ENCODE results near the gene PLPP1.
"Not testable (repeated sequence)": the region's sequence is repeated elsewhere in the genome, so short reads cannot be mapped to it uniquely, and the experiment has no call there.

PLPP1 gene

DNA sequence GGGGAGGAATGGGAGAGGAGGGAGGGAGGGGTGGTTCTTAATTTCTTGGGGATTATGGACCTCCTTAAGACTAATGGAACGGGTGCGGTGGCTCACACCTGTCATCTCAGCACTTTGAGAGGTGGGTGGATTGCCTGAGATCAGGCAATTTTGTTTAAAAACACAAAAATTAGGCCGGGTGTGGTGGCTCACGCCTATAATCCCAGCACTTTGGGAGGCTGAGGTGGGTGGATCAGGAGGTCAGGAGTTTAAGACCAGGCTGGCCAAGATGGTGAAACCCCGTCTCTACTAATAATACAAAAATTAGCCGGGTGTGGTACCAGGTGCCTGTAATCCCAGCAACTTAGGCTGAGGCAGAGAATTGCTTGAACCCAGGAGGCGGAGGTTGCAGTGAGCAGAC is 30.8 kb downstream of the PLPP1 start:
- DNase-seq (ENCODE audit: low spot score) = not testable (repeated sequence)

DNA sequence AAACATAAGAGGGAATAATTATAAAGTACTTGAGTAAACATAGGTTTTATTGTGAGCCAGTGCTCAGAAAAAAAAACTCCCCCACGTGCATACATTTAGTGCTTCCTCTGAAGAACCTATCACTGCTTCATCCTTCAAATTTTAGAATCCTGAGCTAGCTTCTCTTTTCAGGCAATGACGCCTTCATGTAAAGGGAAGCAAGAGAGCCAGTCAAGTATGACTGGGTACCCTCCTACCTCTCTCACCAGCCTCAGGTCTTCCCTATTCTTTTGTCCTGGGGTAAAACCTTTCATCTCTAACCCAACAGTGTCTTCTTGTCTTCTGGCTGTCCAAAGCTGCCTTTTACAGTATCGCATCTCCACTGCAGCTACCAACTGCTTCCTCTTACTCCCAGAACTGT is 32.0 kb downstream of the PLPP1 start:
- no peak for DNase-seq (ENCODE audit: low spot score)

DNA sequence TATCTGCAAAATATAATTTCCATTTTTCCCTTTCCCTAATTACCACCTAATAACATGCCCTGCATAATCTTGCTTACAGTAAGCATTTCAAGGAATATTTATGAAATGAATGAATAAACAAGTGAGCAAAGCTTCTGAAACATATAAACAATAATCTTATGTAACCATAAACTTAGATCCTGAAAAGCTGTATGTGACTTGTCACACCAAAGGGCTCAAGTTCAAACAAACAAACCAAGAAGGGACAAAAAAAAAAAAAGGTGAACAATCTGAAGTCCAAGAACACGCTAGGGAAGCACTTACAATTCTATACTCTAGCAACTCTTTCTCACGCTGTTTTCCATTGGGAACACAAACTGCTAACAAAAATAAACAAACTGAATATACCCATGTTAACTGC is 36.3 kb downstream of the PLPP1 start:
- DNase-seq (ENCODE audit: low spot score) = no peak

DNA sequence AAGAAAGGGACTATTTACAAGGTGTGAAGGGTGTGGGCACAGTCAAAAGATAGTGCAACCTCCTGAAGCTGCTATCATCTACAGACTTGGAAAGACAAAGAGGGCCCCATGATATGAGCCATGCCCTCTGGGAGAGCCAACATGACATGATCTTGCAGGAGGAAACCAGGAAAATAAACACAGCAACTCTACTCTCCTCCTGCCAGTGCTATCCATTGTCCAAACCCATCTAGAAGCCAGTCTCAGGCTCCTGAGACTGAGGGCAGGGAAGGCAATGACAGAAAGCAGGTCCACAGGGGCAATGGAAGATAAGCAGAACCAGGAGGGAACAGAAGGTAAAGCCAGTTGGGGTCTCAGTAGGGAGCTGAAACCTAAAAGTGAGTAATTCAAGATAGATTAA is 37.1 kb downstream of the PLPP1 start:
- DNase-seq (ENCODE audit: low spot score) = no peak

DNA sequence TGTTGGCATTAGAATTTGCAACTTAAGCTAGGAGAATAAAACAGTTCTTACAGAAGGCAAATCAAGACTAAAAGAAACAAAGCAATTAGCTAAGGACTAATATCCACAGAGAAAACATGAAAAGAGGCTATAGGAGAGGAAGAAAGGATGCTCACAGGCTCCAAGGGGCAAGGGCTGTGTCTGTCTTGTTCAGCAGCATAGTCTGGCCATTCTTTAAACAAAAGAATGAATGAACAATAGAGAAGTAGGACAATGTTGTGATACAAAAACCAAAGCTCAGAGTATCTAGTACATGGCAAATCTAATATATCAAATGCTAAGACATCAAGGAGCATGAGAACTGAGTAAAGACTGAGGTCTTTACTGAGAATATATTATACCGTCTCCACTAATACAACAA is 39.5 kb downstream of the PLPP1 start:
- no peak for DNase-seq (ENCODE audit: low spot score)

DNA sequence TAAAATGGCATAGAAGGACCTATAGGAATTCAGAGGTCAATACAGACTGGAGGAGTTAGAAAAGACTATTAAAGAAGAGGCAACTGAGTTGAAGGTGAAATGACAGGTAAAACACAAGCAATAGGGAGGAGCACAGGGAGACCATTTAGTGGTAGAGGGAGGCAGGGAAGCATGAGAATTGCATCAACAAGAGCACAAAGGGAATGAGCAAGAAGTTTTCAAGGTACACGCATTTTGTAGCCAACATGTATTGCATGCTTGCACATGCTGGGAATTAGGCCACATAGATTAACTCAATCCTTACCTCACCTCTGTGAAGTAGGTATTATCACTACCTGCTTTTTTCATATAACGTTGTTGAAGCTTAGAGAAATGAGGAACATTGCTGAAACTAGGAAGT is 42.3 kb downstream of the PLPP1 start:
- no peak for DNase-seq (ENCODE audit: low spot score)

DNA sequence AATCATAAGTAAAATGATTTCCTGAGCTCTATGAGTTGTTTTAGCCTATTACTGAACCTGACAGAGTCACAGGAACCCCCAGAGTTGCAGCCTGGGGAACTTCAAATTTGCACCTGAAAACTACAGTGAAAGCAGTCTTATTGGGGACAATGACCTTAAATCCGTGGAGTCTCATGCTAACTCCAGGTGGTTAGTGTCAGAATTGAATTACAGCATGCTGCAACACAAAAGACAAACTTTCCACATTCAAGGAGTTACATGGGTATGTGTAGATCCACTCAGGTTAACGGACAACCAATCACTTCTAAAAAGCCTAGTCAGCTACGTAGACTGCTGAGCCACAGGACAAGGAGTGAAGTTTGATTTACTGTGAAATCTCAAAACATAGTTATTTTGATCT is 49.7 kb downstream of the PLPP1 start:
- DNase-seq (ENCODE audit: low spot score) = no peak

DNA sequence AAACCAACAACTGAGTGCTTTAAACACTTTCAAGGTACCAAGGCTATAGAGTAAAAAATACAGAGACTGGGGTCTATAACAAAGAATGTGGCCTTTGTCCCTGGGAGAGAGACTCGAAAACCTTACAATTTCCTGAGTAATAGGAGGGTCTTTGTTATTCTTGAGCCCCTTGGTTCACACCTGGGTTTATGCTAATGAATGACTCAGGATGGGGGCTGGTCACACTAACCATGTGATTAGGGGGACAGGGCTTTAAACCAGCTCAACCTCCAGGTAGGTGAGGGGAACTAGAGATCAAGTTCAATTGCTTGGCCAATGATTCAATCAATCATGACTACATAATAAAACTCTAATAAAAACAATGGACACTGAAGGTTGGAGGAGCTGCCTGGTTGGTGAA is 50.2 kb downstream of the PLPP1 start:
- DNase-seq (ENCODE audit: low spot score) = no peak

DNA sequence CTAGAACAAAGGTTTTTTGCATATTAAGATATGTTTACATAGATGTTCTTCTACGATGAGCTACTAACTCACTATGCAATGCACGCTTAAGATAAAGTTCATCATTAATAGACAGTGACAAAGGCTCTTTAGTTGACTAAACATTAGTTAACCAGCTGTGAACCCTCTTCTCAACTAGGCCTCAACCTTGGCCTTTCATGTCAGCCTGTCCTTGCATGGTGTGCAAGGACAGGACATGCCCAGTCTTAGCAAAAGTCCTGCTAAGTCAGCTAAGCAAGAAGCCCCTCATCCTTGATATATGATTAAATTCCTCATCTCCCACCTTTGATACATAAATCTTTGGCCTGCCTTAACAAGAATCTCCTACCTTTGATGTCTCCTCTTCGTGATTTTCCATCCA is 50.9 kb downstream of the PLPP1 start:
- no peak for DNase-seq (ENCODE audit: low spot score)

DNA sequence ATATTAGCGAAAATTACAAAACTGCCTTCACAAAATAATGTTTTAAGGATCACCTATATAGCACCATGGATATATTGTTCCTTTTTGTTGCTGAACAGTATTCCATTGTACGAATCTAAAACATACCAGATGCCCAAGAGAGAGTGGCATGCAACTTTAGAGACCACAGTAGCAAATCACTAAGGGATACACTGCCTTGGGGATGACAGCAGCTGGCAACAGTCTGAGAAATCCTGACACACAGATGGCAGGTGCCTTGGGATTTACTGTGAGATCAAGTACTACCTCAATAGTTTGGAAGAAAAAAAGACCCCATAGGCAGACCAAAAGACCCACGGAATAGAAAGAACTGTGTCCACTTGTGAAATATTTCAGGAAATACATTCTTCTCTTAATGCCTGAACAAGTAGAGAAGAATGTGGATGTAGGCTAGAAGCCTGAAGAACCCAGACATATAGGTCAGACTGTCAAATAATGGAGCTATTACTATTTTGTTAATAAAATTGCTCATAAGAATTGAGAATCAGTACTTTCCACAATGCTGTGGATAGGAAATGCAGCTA is 53.4 kb downstream of the PLPP1 start:
- peak; percentile 32 for DNase-seq (ENCODE audit: low spot score)

DNA sequence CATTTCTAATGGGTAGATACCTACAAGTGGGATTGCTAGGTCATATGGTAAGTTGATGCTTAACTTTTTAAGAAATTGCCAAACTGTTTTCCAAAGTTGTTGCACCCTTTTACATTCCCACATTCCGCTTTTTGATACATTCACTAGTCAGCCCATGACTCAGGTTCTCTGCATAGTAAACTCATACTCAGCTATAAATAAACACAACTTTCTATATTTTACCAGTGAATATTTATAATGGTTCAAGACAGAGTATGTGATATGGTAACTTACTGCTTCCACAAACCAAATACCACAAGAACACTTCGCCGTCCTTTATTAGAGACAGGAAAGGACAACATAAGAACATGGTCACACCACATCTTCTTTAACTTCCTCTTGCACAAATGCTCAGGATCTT is 54.0 kb downstream of the PLPP1 start:
- DNase-seq (ENCODE audit: low spot score) = no peak

DNA sequence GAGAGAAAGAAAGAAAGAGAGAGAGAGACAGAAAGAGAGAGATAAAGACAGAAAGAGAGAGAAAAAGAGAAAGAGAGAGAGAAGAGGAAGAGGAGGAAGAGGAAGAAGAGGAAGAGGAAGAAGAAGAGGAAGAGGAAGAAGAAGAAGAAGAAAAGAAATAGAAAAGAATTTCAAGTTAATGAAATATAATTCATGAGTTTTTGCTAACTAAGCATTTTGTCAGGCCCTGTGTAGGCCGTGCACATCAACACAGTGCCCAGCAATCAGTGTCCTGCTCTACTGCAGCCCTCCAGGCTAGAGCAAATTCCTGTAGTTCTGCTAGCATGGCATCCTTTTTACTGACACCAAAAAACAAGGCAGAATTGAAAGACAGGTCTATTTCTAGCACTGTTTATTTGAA is 62.1 kb downstream of the PLPP1 start:
- no peak for DNase-seq (ENCODE audit: low spot score)

DNA sequence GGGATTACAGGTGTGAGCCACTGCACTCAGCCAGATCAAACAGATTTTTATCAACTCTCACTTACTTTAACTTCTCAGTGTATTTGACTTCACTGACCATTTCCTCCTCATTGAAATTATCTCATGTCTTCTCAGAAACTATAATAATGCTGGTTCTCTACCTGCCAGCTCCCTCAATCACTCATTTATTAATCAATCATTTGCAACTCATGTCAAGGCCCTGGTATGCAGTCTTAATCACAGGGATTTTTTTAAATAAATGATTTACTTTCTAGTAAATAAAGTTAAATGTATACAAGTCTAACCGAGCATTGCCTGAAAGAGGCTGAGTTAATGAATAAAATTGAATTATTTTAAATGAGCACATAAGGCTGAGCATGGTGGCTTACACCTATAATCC is 63.3 kb downstream of the PLPP1 start:
- DNase-seq (ENCODE audit: low spot score) = no peak

DNA sequence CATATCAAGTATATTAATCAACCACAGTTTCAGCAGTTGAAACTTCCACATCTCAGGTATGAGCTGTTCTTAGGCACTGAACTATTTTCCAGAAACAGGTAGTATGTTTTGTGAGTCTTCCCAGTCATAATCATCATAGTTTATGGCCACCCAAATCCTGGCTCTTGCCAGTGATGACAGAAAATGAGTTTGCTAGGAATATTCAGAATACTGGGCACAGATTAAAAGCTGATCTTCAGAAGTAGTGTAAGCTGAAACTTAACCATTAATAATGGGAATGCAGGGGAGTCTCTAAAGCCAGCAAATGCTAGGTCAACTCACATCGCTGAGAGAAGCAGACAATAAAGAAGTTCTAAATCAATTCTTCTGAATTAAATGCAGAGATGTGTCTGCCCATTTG is 64.5 kb downstream of the PLPP1 start:
- no peak for DNase-seq (ENCODE audit: low spot score)

DNA sequence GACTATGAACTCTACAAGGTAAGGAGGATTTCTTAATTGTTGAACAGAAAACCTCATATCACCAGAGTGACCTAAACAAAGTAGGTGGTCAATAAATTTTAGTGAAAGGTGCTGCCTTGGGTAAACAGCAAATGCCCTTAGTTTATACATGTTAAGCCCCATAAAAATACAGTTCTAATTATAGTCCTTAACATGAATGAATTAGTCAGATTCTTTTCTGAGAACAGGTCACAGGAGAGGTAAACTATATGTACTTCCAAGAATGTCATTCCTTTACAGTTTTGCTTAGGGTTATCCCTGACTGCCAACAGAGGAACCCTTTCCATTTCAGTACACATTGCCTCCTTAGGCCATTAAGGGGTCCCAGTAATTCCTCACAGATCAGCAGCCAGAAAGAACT is 64.9 kb downstream of the PLPP1 start:
- no peak for DNase-seq (ENCODE audit: low spot score)

DNA sequence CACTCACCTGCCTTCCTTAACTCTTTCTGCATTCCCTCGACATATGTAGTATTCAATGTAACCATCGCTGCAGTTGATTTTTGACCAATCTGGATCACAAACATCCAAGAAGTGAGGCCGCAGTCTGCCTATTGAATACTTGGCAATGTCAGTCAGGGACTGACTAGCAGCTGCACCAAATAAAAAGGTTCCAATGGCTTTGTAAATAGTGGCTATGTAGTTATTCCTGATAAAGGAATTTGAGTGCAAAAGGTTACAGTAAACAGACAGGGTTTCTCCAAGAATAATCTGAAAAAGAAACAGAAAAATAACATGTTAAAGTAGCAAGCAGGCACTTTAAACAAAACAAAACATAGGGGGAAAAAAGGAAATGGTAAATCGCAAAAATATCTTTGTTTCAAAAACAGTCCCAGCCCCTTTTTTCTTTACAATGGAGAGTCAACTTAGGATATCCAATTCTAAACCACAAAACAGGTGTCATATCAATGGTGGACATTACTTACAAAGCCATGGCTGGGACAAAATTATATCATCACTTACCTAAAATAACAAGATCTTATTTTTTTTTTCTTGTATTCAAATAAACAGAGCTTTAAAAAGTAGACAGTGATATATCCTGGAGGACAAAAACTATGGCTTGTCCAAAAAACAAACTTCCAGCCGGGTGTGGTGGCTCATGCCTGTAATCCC is 66.8 kb downstream of the PLPP1 start:
- DNase-seq (ENCODE audit: low spot score) = no peak

DNA sequence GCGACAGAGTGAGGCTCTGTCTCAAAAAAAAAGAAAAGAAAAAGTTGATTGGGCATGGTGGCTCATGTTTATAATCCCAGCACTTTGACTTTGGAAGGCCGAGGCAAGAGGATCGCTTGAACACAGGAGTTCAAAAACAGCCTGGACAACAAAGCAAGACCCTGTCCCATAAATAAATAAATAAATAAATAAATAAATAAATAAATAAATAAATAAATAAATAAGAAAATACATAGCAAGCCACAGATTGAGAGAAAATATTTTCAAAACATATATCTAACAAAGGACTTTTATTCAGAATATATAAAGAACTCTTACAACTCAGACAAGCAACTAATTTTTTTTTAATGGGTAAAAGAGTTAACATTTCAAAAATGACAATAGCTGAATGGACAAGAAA is 71.2 kb downstream of the PLPP1 start:
- no peak for DNase-seq (ENCODE audit: low spot score)

DNA sequence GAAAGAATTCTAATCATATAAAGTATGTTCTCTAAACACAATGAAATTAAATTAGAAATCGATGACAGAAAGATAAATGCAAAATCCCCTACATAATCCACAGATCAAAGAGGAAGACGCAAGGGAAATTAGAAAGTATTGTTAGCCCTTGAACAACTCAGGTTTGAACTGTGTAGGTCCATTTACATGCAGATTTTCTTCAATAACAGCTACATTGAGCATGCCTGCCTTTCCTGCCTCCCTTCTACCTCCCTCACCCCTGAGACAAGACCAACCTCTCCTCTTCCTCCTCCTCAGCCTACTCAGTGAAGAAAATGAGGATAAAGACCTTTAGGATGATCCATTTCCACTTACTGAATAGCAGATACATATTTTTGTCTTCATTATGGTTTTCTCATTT is 75.2 kb downstream of the PLPP1 start:
- DNase-seq (ENCODE audit: low spot score) = no peak

DNA sequence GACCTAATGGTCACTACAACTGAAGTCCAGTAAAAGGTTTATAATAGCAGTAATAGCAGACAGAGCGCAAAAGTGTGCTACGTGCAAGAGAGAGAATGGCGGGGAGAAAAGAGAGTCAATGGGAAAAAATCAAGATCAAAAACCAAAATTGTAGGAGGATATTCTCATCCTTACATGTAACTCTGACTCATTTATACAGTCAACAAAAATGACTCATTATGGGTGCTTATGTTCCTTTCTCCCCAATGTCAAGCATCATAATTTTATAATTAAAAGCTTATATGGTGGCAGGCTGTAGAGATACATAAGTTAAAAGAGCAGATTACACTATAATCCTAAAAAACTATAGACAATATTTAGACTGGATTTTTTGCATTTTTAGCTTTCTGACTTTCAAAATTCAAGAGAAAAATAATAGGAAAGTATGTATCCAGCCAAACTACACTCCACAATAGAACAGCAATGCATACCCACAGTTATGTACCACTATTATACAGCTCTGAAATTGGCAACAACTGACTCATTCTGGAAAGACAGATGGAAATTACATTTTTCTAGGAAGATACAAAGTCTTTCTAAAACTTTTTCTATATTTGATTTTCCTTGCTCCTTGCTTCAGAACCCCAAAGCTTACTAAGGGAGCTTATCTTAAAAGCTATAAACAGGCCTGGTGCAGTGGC is 78.4 kb downstream of the PLPP1 start:
- no peak for DNase-seq (ENCODE audit: low spot score)

DNA sequence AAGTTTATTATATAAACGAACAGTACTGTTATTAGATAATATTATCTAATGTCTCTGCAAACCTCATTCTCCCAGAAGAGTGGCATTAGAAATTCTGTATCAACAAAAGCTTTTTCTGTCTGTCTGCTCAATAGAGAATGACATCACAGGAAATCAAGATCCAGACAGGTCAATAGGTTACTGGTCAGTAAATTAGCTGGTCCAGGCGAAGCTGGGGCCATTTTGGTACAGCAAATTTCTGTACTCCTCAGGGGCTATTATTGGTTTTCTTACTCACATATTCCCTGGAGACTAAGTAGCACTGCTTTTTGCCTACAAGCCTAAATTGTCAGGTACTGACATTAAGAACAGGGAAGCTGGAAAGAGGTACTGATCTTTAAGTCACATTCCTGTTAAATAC is 80.5 kb downstream of the PLPP1 start:
- no peak for DNase-seq (ENCODE audit: low spot score)

DNA sequence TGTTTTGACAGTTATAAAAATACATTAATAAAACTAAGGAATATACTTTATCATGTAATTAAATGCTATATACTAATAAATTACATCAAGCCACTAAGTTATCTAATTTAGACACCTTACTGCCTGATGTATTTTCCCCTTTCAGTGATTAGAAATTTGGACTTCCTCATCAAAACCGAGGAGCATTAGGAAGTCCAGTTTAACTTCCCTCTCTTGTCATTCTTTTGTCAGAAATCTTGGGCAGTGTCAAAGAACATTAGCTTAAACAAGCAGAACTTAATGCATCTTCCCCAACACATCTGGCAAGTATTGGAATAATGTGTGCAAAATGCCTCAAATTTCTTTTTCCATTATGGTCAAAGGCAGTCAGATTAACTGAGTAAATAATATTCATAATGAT is 81.6 kb downstream of the PLPP1 start:
- no peak for DNase-seq (ENCODE audit: low spot score)

DNA sequence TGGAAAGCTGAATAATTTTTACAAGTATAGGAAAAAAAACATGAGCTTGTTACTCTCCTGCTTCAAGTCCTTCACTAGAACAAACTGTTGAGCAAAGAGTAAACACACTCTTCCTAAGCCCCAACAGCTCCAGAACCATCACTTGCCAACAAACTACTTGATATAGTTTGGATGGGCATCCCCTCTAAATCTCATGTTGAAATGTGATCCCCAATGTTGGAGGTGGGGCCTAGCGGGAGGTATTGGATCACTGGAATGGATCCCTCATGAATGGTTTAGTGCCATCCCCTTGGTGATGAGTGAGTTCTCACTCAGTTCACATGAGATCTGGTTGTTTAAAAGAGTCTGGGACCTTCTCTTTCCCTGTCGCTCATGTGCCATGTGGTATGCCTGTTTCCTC is 82.8 kb downstream of the PLPP1 start:
- DNase-seq (ENCODE audit: low spot score) = no peak

DNA sequence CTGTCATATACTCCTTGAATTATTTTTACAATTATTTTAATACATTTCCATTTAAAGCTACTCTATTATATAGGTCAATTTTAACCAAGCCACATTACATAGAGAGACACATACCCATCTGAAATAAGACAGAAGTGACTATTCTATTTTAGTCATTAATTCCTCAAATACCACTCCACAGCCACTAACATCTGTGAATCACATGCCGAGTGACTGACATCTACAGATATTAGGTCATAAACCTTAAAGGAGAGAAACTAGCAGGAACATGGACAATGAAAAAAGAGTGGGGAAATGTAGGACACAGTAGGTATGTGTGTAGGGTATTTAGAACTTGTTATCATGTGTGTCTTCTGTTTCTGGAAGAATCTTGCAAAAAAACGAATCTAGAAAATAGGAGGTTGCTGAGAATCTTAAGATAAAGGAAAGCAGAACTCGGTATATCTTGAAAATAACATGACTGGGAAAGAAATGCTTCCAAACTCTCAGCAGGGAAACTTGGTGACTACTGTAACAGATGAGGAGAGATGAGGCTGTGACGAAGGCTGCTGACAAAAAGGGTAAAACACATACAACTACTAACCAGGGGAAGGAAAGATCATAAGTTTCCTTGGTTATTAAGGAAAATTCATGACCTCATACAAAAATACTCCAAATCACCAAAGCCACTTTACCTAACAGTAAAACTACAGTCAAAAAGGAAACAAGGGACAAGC is 84.6 kb downstream of the PLPP1 start:
- DNase-seq (ENCODE audit: low spot score) = no peak

Data from D341Med (cell line).